Measurements from ENCODE around the gene TGM5.
A peak's percentile ranks its signal among the peaks of the same experiment; 100 is the strongest.
"Not testable (repeated sequence)": the region's sequence is repeated elsewhere in the genome, so short reads cannot be mapped to it uniquely, and the experiment has no call there.

The TGM5 gene

GRCh38 chr15:43244092-43244491 is 22.6 kb downstream of the TGM5 start:
- DNase-seq = no peak

GRCh38 chr15:43243020-43243645 is 23.6 kb downstream of the TGM5 start:
- no peak for DNase-seq

- no peak for DNase-seq
Measured at GRCh38 chr15:43242616-43243015, 24.1 kb downstream of the TGM5 start.

DNA sequence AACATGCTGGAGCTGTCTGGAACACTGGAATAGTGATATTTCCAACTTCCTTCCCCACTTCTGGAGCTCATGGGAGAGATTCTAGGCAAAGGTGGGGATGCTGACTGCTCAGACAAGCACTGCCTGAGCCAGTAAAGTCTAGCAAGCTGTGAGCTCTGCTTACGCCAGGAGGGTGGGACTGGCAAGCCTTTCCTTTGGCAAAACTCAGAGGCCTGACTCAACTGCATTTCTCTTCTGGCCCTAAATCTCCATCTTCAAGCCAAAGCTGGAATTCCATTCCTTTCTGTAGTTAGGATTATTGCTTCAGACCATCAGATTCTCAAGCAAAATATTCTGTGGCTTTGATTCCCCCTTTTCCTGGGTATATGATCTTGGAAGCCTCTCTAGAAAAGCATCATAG is 25.6 kb downstream of the TGM5 start:
- no peak for DNase-seq

GRCh38 chr15:43239732-43240491 is 26.8 kb downstream of the TGM5 start:
- no peak for DNase-seq

DNA sequence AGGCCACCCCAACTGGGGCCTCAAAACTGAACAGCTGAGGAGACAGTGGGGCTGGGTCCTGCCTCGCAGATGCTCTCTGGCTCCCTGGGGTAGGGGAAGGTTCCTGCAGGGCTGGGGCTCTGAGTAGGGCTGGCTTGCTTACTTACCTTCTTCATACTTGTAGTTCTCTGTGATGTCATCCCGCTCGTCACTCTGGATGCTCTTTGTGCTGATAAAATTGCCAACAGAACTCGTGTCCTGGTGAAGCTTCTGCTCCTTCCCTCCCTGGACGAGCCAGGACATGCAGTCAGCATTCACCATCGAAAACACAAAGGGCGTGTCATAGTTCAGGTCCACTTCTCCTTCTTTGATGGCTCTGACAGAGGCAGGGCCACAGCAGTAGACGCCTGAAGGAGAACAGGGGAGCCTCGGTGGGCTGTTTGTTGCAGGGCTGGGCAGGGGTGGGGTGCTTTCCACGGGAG is 28.0 kb downstream of the TGM5 start:
- DNase-seq = no peak

- DNase-seq = no peak
Measured at GRCh38 chr15:43237842-43238470, 28.8 kb downstream of the TGM5 start.

GRCh38 chr15:43235536-43235935 is 31.2 kb downstream of the TGM5 start:
- DNase-seq = no peak

GRCh38 chr15:43232289-43232874 is 34.3 kb downstream of the TGM5 start:
- no peak for DNase-seq

GRCh38 chr15:43230640-43231115 is 36.0 kb downstream of the TGM5 start:
- DNase-seq = no peak

DNA sequence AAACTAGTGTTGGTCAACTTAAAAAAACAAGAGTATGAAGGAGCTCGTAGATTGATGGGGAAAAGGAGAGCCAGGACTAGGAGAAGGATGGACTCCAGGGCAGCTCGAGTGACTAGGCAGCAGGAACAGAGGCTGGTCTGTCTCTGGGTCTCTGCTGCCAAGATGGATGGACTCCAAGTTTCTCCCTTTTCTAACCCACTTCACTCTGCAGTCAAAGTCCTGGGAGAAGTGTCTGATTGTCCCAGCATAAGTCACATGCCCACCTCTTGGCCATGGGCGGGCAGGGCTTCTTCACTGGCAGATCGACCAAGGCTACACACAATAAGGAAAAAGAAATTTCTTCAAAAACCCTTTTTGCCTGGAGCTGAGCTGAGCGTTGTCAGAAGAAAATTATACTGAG is 36.8 kb downstream of the TGM5 start:
- DNase-seq = no peak

DNA sequence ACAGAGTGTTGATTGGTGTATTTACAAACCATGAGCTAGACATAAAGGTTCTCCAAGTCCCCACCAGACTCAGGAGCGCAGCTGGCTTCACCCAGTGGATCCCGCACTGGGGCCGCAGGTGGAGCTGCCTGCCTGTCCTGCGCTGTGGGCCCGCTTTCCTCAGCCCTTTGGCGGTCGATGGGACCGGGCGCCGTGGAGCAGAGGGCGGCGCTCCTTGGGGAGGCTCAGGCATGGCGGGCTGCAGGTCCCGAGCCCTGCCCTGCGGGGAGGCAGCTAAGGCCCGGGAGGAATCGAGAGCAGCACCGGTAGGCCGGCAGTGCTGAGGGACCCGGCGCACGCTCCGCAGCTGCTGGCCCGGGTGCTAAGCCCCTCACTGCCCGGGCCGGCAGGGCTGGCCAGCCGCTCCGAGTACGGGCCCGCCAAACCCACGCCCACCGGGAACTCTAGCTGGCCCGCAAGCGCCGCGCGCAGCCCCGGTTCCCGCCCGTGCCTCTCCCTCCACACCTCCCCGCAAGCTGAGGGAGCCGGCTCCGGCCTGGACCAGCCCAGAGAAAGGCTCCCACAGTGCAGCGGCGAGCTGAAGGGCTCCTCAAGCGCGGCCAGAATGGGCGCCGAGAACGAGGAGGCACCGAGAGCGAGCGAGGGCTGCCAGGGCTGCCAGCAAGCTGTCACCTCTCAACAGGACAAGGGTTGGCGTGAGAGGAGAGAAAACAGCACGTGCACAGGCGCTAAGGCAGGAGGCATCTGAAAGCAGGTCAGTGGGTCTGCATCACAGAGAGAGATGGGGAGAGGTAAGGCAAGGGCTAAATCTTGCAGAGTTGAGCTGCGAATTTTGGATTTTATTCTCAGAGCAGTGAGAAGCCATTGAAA is 40.1 kb downstream of the TGM5 start:
- no peak for DNase-seq

DNA sequence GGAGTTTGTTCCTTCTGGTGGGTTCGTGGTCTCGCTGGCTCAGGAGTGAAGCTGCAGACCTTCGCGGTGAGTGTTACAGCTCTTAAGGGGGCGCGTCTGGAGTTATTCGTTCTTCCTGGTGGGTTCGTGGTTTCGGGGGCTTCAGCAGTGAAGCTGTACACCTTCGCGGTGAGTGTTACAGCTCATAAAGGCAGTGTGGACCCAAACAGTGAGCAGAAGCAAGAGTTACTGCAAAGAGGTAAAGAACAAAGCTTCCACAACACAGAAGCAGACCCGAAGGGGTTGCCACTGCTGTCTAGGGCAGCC is 40.8 kb downstream of the TGM5 start:
- not testable (repeated sequence) for DNase-seq

DNA sequence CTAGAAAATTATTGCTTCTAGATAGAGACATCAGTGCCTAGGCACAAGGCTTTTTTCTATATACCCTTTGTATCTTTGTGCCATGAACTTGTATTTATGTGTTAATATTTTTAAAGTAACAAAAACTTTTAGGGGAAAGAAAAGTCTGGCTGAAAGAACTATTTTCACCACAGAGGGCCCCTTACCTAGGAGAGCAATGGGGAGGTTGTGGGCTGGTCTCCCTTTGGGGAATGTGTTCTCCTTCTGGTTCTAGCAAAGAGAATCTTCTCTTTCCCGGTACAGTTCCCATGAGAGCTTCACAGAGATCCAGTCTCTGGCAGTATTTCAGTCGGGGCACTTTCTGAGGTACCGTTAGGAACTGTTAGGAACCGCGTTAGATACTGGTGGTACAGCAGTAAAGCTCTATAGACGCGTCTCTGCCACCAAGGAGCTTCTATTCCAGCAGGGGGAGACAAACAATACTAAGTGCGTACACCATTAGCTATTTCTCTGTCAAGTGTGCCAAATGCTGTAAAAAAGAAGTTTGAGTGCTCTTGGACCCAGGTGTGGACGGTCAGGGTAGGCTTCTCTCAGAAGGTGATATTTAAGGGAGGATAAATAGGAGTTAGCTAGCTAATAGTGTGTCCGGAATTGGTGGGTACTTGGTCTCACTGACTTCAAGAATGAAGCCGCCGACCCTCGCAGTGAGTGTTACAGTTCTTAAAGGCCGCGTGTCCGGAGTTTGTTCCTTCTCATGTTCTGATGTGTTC is 41.4 kb downstream of the TGM5 start:
- DNase-seq = peak; percentile 38

GRCh38 chr15:43221422-43221821 is 45.3 kb downstream of the TGM5 start:
- no peak for DNase-seq

DNA sequence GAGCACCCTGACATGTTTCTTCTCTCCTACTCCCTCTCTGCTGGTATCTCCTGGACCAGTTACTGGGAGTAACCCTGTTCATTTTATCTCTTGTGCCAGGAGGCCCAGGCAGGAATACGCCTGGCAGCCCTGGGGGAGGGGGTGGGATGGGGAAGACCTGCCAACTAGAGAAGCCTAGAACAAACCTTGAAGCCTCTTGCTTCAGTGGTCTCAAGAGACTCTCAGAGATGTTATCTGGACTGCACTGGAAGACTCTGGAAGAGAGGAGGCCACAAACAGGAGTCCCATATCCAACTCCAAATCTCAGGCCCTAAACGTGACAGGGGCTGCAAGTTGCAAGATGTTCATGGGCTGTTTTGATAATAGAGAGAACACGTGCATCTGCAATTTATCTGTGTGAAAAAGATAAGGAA is 45.7 kb downstream of the TGM5 start, which contains the start of gene EPB42:
Gene EPB42 (minus strand): TSS at position 28 of the 413 bp plus-strand sequence. CDS start 193 bp downstream, outside the sequence.
- DNase-seq = no peak

- DNase-seq = no peak
Measured at GRCh38 chr15:43219929-43220928, 46.5 kb downstream of the TGM5 start.

DNA sequence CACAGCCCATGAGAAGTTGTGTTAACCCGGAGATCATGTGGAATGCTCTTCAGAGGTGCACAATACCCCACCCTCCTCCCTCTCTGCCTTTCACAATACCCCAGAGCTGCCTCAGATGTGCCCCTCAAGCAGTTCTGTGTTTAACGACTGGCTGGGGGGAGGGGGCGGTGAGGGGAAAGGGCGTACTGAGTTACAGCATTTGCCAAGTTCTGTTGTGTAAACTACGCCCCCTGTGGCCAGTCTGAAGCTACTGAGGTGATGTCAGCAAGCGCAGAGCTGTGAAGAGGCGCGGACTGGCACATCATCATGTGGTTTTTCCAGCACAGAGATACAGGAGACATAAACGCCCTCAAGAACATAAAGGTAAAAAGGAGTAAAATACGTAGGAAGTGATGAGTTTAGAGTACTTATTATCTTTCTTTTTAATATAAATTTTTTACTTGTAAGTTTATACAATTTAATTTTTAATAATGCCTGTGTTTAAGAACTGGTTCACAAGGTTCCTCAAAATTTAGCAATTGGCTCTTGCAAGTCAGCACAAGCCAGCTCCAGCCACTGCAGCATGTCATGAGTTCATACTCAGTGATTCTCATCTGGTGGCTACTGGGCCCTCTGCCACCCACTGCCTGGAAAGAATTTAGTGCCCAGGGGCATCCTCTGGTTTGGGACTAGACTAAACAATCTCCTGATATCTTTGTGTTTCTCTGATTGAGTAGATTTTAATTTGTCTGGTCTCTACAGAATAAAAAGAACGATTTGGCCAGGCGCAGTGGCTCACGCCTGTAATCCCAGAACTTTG is 47.6 kb downstream of the TGM5 start:
- DNase-seq = no peak

- DNase-seq = no peak
Measured at GRCh38 chr15:43215961-43216360, 50.8 kb downstream of the TGM5 start.
